SK-N-SH (cell line): ENCODE measurements around the gene MBD2. TPM values are rescaled to one million over a fixed set of nuclear protein-coding genes. Genes with fewer than 3 reads are reported as not detected.

ENCODE experiments used
- CTCF ChIA-PET: fragments of 300-600, 350-600 bp; formaldehyde crosslinking; extraction: SDS; loops from one replicate; lab custom pipeline; 2021; lab: Yijun Ruan, JAX
- POLR2A ChIA-PET: fragments of 350-600 bp; sonication (Branson Sonifier 250); formaldehyde crosslinking; extraction: SDS; loops from one replicate; lab custom pipeline; 2020; ENCODE audit warnings: antibody characterized with exemption, inconsistent platforms; lab: Yijun Ruan, JAX
- DNase-seq: peaks from one replicate; pipeline ENCODE4 v3.0.0; 2012
- H2AFZ ChIP-seq: fragments of 200-600 bp; sonication (generic); 2 replicates; pipeline ENCODE4 v1.8.1; 2016; ENCODE audit warnings: antibody characterized with exemption, mild to moderate bottlenecking, low read depth
- H3F3A ChIP-seq: fragments of 200-600 bp; sonication (generic); replicated peaks from 2 replicates; pipeline ENCODE3; 2016; ENCODE audit warnings: antibody characterized with exemption, mild to moderate bottlenecking; ENCODE audit not compliant: insufficient read depth
- H3K27ac ChIP-seq, 2 experiments: fragments of 200-500 bp in 1 of 2; fragments of 200-600 bp in 1 of 2; sonication (Bioruptor generic) in 1 of 2; sonication (generic), shearing (Covaris generic) in 1 of 2; 2 replicates each; pipeline versions ENCODE4 v1.5.1 to v1.6.1; 2014 to 2016; ENCODE audit warnings: low read depth in 2 of 2, inconsistent platforms in 1 of 2, low read length in 1 of 2, mild to moderate bottlenecking in 1 of 2, mixed read lengths in 1 of 2
- H3K27me3 ChIP-seq: fragments of 200-600 bp; sonication (generic), shearing (Covaris generic); 2 replicates; pipeline ENCODE4 v1.6.1; 2016; ENCODE audit warnings: mixed run types; ENCODE audit not compliant: insufficient read depth
- H3K36me3 ChIP-seq, 2 experiments: fragments of 200-500 bp in 1 of 2; fragments of 200-600 bp in 1 of 2; sonication (Bioruptor generic) in 1 of 2; sonication (generic) in 1 of 2; replicated peaks in 1 of 2; 2 replicates each; pipeline versions ENCODE3 to v1.5.1; 2014 to 2016; ENCODE audit warnings: low read length in 1 of 2, mild to moderate bottlenecking in 1 of 2; ENCODE audit not compliant: insufficient read depth in 2 of 2, control insufficient read depth in 1 of 2
- H3K4me1 ChIP-seq, 2 experiments: fragments of 200-500 bp in 1 of 2; fragments of 200-600 bp in 1 of 2; sonication (Bioruptor generic) in 1 of 2; sonication (generic), shearing (Covaris generic) in 1 of 2; 2 replicates each; pipeline versions ENCODE4 v1.5.1 to v1.6.1; 2014 to 2016; ENCODE audit warnings: low read depth in 1 of 2, low read length in 1 of 2, mixed run types in 1 of 2; ENCODE audit not compliant: insufficient read depth in 2 of 2, control insufficient read depth in 1 of 2
- H3K4me2 ChIP-seq: fragments of 200-600 bp; sonication (generic), shearing (Covaris generic); 2 replicates; pipeline ENCODE4 v1.6.1; 2017; ENCODE audit warnings: mixed run types
- H3K4me3 ChIP-seq, 2 experiments: fragments of 200-500 bp in 1 of 2; fragments of 200-600 bp in 1 of 2; sonication (Bioruptor generic) in 1 of 2; sonication (generic), shearing (Covaris generic) in 1 of 2; 2 replicates each; pipeline versions ENCODE4 v1.5.1 to v1.8.1; 2014 to 2016; ENCODE audit warnings: low read depth in 2 of 2, inconsistent platforms in 1 of 2, low read length in 1 of 2, mild to moderate bottlenecking in 1 of 2, mixed read lengths in 1 of 2, moderate library complexity in 1 of 2
- H3K79me2 ChIP-seq: fragments of 200-600 bp; sonication (generic); 2 replicates; pipeline ENCODE4 v1.8.1; 2017; ENCODE audit warnings: mild to moderate bottlenecking; ENCODE audit not compliant: insufficient read depth
- H3K9ac ChIP-seq: fragments of 200-600 bp; sonication (generic); 2 replicates; pipeline ENCODE4 v1.6.1; 2017; ENCODE audit warnings: mixed run types
- H3K9me2 ChIP-seq: fragments of 200-600 bp; sonication (generic); 2 replicates; pipeline ENCODE4 v1.6.1; 2017; ENCODE audit warnings: mixed run types
- H3K9me3 ChIP-seq: fragments of 200-600 bp; sonication (generic); 2 replicates; pipeline ENCODE4 v1.6.1; 2017; ENCODE audit warnings: mixed run types, mild to moderate bottlenecking, moderate library complexity
- H4K20me1 ChIP-seq: fragments of 200-600 bp; sonication (generic); 2 replicates; pipeline ENCODE4 v1.6.1; 2017; ENCODE audit warnings: mild to moderate bottlenecking, mixed run types; ENCODE audit not compliant: insufficient read depth
- FOSL2 ChIP-seq: IDR thresholded peaks from 2 replicates; pipeline ENCODE4 v1.4.0; 2012; ENCODE audit warnings: low read depth, mild to moderate bottlenecking, moderate library complexity, borderline replicate concordance
- GABPA ChIP-seq: IDR thresholded peaks from 2 replicates; pipeline ENCODE4 v1.4.0; 2012; ENCODE audit warnings: low read depth, mild to moderate bottlenecking
- JUND ChIP-seq: IDR thresholded peaks from 2 replicates; pipeline ENCODE4 v1.4.0; 2012
- NFIC ChIP-seq: IDR thresholded peaks from 2 replicates; pipeline ENCODE4 v1.4.0; 2012; ENCODE audit warnings: borderline replicate concordance
- NRF1 ChIP-seq: IDR thresholded peaks from 2 replicates; pipeline ENCODE4 v1.6.1; 2012; ENCODE audit warnings: low read depth, mild to moderate bottlenecking, low read length
- POLR2AphosphoS5 ChIP-seq: IDR thresholded peaks from 2 replicates; pipeline ENCODE4 v1.6.1; 2012; ENCODE audit warnings: low read depth, low read length
- RFX5 ChIP-seq: IDR thresholded peaks from 2 replicates; pipeline ENCODE4 v1.6.1; 2012; ENCODE audit warnings: mild to moderate bottlenecking, improper control_type of control experiment, low read length
- SIN3A ChIP-seq: IDR thresholded peaks from 2 replicates; pipeline ENCODE4 v1.6.1; 2012; ENCODE audit warnings: low read depth, mild to moderate bottlenecking, low read length, moderate library complexity, borderline replicate concordance
- TAF1 ChIP-seq: IDR thresholded peaks from 2 replicates; pipeline ENCODE4 v1.6.1; 2012; ENCODE audit warnings: low read depth, mild to moderate bottlenecking, low read length, moderate library complexity, borderline replicate concordance
- YY1 ChIP-seq: IDR thresholded peaks from 2 replicates; pipeline ENCODE4 v1.4.0; 2012; ENCODE audit warnings: low read depth, mild to moderate bottlenecking
- whole genome bisulfite sequencing: methylation state at CpG from one replicate; pipeline ENCODE4 v1.1.6; 2017; ENCODE audit warnings: low lambda C conversion rate; 5-methylcytosine and 5-hydroxymethylcytosine counted together
- polyA plus RNA-seq, 3 experiments: library from polyadenylated mRNA; depleted of rRNA; stranded (reverse); fragments of >200 nt; gene quantifications; 2 replicates each; pipeline ENCODE4 v1.2.3, GENCODE V29; 2012
- TF ChIP-seq, protein P1 (sequence below): IDR thresholded peaks from 2 replicates; pipeline ENCODE4 v1.4.0; 2012; ENCODE audit warnings: low read depth, borderline replicate concordance
- TF ChIP-seq, protein P2 (sequence below): IDR thresholded peaks from 2 replicates; pipeline ENCODE4 v1.4.0; 2012; ENCODE audit warnings: low read depth
- TF ChIP-seq, protein P3 (sequence below): fragments of 200-600 bp; sonication (generic); IDR thresholded peaks from 2 replicates; pipeline ENCODE4 v1.6.1; 2017; ENCODE audit warnings: antibody characterized with exemption, mild to moderate bottlenecking, moderate library complexity
- TF ChIP-seq, protein P4 (sequence below): fragments of 150-350 bp; IDR thresholded peaks from 2 replicates; pipeline ENCODE4 v1.6.1; 2016; ENCODE audit warnings: mild to moderate bottlenecking, low read depth, low read length
- TF ChIP-seq, protein P5 (sequence below): IDR thresholded peaks from 2 replicates; pipeline ENCODE4; 2012

The MBD2 gene
- polyA plus RNA-seq, 1 of the 3 experiments (the other 2 are of a cell fraction) = 12.5 TPM

DNA sequence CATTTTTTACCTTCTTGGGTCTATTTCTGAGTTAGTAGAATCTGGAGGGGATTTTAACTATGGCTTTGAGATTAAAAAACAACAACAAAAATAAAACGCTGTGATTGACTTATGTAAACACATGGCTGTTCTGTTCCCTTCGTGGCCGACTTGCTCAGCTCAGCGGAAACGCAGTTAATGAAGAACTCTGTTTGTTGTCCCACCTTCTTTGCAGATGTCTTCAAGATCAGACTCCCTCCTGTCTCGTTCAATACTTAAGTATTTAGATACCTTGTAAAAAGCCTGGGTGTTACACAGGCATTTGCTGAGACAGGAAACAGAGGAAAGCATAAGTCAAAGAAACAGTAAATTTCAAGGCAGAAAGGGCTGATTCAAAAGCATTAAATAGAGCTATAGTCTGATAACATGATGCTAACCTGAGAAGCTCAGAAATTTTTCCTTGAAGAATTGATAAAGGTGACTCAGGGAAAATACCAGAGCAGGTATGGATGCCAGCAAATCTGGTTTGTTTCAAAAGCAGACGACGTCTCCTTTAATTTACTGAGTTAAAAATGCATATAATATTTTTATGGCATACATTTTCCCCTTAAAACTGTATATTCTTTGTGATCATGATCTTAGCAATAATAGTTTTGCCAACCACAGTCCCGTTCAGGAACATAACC is 23.2 kb upstream of the MBD2 start:
- DNase-seq = no peak
- no peaks in the 10 kb centered on the region for H3K9me3 ChIP-seq
- H2AFZ ChIP-seq = no peak overlapping the region
- no peak overlapping the region for H3K4me2 ChIP-seq
- TF ChIP-seq GABPA = no peak
- TF ChIP-seq, protein P1, sequence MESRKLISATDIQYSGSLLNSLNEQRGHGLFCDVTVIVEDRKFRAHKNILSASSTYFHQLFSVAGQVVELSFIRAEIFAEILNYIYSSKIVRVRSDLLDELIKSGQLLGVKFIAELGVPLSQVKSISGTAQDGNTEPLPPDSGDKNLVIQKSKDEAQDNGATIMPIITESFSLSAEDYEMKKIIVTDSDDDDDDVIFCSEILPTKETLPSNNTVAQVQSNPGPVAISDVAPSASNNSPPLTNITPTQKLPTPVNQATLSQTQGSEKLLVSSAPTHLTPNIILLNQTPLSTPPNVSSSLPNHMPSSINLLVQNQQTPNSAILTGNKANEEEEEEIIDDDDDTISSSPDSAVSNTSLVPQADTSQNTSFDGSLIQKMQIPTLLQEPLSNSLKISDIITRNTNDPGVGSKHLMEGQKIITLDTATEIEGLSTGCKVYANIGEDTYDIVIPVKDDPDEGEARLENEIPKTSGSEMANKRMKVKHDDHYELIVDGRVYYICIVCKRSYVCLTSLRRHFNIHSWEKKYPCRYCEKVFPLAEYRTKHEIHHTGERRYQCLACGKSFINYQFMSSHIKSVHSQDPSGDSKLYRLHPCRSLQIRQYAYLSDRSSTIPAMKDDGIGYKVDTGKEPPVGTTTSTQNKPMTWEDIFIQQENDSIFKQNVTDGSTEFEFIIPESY = no peak
- no peak for TF ChIP-seq NFIC
- no peak for TF ChIP-seq JUND
- TF ChIP-seq, protein P2, sequence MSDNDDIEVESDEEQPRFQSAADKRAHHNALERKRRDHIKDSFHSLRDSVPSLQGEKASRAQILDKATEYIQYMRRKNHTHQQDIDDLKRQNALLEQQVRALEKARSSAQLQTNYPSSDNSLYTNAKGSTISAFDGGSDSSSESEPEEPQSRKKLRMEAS = no peak
- no peak for TF ChIP-seq RFX5
- TF ChIP-seq SIN3A = no peak
- no peak for TF ChIP-seq YY1
- TF ChIP-seq, protein P3, sequence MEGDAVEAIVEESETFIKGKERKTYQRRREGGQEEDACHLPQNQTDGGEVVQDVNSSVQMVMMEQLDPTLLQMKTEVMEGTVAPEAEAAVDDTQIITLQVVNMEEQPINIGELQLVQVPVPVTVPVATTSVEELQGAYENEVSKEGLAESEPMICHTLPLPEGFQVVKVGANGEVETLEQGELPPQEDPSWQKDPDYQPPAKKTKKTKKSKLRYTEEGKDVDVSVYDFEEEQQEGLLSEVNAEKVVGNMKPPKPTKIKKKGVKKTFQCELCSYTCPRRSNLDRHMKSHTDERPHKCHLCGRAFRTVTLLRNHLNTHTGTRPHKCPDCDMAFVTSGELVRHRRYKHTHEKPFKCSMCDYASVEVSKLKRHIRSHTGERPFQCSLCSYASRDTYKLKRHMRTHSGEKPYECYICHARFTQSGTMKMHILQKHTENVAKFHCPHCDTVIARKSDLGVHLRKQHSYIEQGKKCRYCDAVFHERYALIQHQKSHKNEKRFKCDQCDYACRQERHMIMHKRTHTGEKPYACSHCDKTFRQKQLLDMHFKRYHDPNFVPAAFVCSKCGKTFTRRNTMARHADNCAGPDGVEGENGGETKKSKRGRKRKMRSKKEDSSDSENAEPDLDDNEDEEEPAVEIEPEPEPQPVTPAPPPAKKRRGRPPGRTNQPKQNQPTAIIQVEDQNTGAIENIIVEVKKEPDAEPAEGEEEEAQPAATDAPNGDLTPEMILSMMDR = no peak
- TF ChIP-seq, protein P4, sequence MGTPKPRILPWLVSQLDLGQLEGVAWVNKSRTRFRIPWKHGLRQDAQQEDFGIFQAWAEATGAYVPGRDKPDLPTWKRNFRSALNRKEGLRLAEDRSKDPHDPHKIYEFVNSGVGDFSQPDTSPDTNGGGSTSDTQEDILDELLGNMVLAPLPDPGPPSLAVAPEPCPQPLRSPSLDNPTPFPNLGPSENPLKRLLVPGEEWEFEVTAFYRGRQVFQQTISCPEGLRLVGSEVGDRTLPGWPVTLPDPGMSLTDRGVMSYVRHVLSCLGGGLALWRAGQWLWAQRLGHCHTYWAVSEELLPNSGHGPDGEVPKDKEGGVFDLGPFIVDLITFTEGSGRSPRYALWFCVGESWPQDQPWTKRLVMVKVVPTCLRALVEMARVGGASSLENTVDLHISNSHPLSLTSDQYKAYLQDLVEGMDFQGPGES = no peak
- no peak for TF ChIP-seq NRF1
- H3K36me3 ChIP-seq = no peaks in the 10 kb centered on the region
- H3K27ac ChIP-seq = no peak overlapping the region
- no peaks in the 10 kb centered on the region for H4K20me1 ChIP-seq
- no peaks in the 10 kb centered on the region for H3K9me2 ChIP-seq
- H3K9ac ChIP-seq = no peak overlapping the region
- ChIA-PET POLR2A (interaction anchor here (0.8 kb wide), 1 partner anchor 22 kb away, joined by 3 read pairs; the partner anchor contains the start of gene POLI), CTCF (no interaction called here)
- H3K4me3 ChIP-seq = no peak overlapping the region
- no peaks in the 10 kb centered on the region for H3F3A ChIP-seq
- no peaks in the 10 kb centered on the region for H3K27me3 ChIP-seq
- no peaks in the 10 kb centered on the region for H3K79me2 ChIP-seq
- WGBS = 82% methylated on average over 9 of the region's 9 CpGs
- peaks cover 0 to 10% of the 10 kb centered on the region in 2 experiments; a peak in 2 of 4 replicates for H3K4me1 ChIP-seq

DNA sequence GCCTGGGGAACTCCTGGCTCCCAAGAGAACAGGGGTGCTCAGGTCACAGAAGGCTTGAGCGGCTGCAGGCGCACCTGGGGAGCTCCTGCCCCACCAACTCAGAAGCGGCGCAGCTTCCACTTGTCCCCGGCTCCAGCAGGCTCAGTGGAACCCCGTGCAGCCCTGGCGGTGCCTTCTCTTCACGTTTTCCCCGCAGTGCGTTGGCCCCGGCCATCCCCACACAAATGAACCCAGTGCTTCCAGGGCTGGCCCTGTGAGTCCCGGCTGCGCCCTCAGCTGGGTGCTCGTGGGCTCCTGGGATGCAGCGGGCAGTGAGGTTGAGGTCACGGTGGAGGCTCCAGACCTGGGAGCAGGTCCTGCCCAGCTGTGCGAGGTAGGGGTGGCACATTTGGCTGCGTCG is 17.9 kb upstream of the MBD2 start:
- POLR2A ChIA-PET = no interaction called here
- Histone ChIP-seq H3K79me2 (no peaks in the 10 kb centered on the region), H3K9me2 (no peaks in the 10 kb centered on the region), H4K20me1 (no peaks in the 10 kb centered on the region), H3K4me1 (peaks cover 0 to 3% of the 10 kb centered on the region in 2 experiments; a peak in 1 of 4 replicates), H3K4me2 (no peak overlapping the region), H3K9ac (no peak overlapping the region), H3K27me3 (no peaks in the 10 kb centered on the region), H3F3A (no peaks in the 10 kb centered on the region), H3K36me3 (no peaks in the 10 kb centered on the region), H3K27ac (no peak overlapping the region), H3K4me3 (no peak overlapping the region), H2AFZ (no peak overlapping the region), H3K9me3 (no peaks in the 10 kb centered on the region)
- TF ChIP-seq POLR2AphosphoS5 (no peak), TAF1 (no peak), JUND (no peak), NFIC (no peak), GABPA (no peak), FOSL2 (no peak)
- TF ChIP-seq, protein P5, sequence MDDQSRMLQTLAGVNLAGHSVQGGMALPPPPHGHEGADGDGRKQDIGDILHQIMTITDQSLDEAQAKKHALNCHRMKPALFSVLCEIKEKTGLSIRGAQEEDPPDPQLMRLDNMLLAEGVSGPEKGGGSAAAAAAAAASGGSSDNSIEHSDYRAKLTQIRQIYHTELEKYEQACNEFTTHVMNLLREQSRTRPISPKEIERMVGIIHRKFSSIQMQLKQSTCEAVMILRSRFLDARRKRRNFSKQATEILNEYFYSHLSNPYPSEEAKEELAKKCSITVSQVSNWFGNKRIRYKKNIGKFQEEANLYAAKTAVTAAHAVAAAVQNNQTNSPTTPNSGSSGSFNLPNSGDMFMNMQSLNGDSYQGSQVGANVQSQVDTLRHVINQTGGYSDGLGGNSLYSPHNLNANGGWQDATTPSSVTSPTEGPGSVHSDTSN = no peak
- TF ChIP-seq, protein P2 = no peak
- CTCF ChIA-PET = interaction anchor here (0.9 to 1.3 kb wide), 2 partner anchors 27 to 29 kb away, joined by 3 to 4 read pairs; partner anchors contain the start of gene POLI
- no peak for DNase-seq
- WGBS = 85% methylated on average over 9 of the region's 19 CpGs
